ENCODE results near the gene MIDN. TPM values are rescaled to one million over a fixed set of nuclear protein-coding genes. Genes with fewer than 3 reads are reported as not detected.
"Not testable (repeated sequence)": the region's sequence is repeated elsewhere in the genome, so short reads cannot be mapped to it uniquely, and the experiment has no call there.

Gene MIDN
- polyA plus RNA-seq, 4 donors, result 39.9 to 83.0 (median 65.7) TPM

- no peak for DNase-seq (ENCODE audit: low read depth in 4 of 4, low spot score in 2 of 4)
These were observed 41.9 kb downstream of the MIDN start for GRCh38 chr19:1290196-1290702.

GRCh38 chr19:1290703-1291651 is 42.6 kb downstream of the MIDN start:
- DNase-seq (ENCODE audit: low read depth in 4 of 4, low spot score in 2 of 4), result no peak

GRCh38 chr19:1291761-1292418 is 43.5 kb downstream of the MIDN start:
- no peak for DNase-seq (ENCODE audit: low read depth in 4 of 4, low spot score in 2 of 4)

GRCh38 chr19:1292419-1293151 is 44.2 kb downstream of the MIDN start:
- DNase-seq (ENCODE audit: low read depth in 4 of 4, low spot score in 2 of 4), result no peak

- no peak for DNase-seq (ENCODE audit: low read depth in 4 of 4, low spot score in 2 of 4)
These were observed 45.6 kb downstream of the MIDN start for GRCh38 chr19:1293782-1294604.

GRCh38 chr19:1294688-1295087 is 46.3 kb downstream of the MIDN start:
- DNase-seq (ENCODE audit: low read depth in 4 of 4, low spot score in 2 of 4), result no peak

GRCh38 chr19:1295169-1296012 is 47.0 kb downstream of the MIDN start:
- no peak for DNase-seq (ENCODE audit: low read depth in 4 of 4, low spot score in 2 of 4)

GRCh38 chr19:1296078-1296477 is 47.7 kb downstream of the MIDN start:
- DNase-seq (ENCODE audit: low read depth in 4 of 4, low spot score in 2 of 4), result no peak

- DNase-seq (ENCODE audit: low read depth in 4 of 4, low spot score in 2 of 4), result no peak
These were observed 48.3 kb downstream of the MIDN start for GRCh38 chr19:1296575-1297271.

GRCh38 chr19:1298235-1298634 is 49.9 kb downstream of the MIDN start:
- no peak for DNase-seq (ENCODE audit: low read depth in 4 of 4, low spot score in 2 of 4)

GRCh38 chr19:1299801-1300200 is 51.4 kb downstream of the MIDN start:
- no peak for DNase-seq (ENCODE audit: low read depth in 4 of 4, low spot score in 2 of 4)

GRCh38 chr19:1300744-1301490 is 52.5 kb downstream of the MIDN start:
- DNase-seq (ENCODE audit: low read depth in 4 of 4, low spot score in 2 of 4), result no peak

GRCh38 chr19:1302533-1303239 is 54.3 kb downstream of the MIDN start:
- no peak for DNase-seq (ENCODE audit: low read depth in 4 of 4, low spot score in 2 of 4)

GRCh38 chr19:1304197-1304924 is 56.0 kb downstream of the MIDN start:
- DNase-seq (ENCODE audit: low read depth in 4 of 4, low spot score in 2 of 4), result no peak

- not testable (repeated sequence) for DNase-seq (ENCODE audit: low read depth in 4 of 4, low spot score in 2 of 4)
These were observed 57.0 kb downstream of the MIDN start for GRCh38 chr19:1305354-1305753.

- DNase-seq (ENCODE audit: low read depth in 4 of 4, low spot score in 2 of 4), result no peak
These were observed 58.9 kb downstream of the MIDN start for GRCh38 chr19:1307320-1307719.
